ENCODE data around the gene FOXA2. TPM values are rescaled to one million over a fixed set of nuclear protein-coding genes. Genes with fewer than 3 reads are reported as not detected.
A peak's percentile ranks its signal among the peaks of the same experiment; 100 is the strongest.

Gene FOXA2
- total and polyA plus RNA-seq, 2 of the 13 experiments (the other 11 are each of a cell fraction or from before 2014, with no cell fraction given) = 8.8 to 12.2 TPM

GRCh38 chr20:22577515-22578220 is 6.7 kb downstream of the FOXA2 start (continued):
- TF ChIP-seq, protein P1, sequence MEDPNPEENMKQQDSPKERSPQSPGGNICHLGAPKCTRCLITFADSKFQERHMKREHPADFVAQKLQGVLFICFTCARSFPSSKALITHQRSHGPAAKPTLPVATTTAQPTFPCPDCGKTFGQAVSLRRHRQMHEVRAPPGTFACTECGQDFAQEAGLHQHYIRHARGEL (CRISPR knock-in tag; IDR thresholded peaks at IDR 0.05) = no peak
- TF ChIP-seq HOXA5 (CRISPR knock-in tag; IDR thresholded peaks at IDR 0.05) = no peak
- TF ChIP-seq FOXK1 (CRISPR knock-in tag; IDR thresholded peaks at IDR 0.05; ENCODE audit: borderline replicate concordance, low read depth) = no peak
- TF ChIP-seq ZNF382 (CRISPR knock-in tag; IDR thresholded peaks at IDR 0.05; ENCODE audit: borderline replicate concordance) = no peak
- TF ChIP-seq KLF16 (CRISPR knock-in tag; IDR thresholded peaks at IDR 0.05) = no peak
- 0 out of 2 replicates have a peak, but pooled peaks have one; percentile 39 for TF ChIP-seq PITX1 (CRISPR knock-in tag; IDR thresholded peaks at IDR 0.05)
- no peak for TF ChIP-seq JUNB (CRISPR knock-in tag; IDR thresholded peaks at IDR 0.05; ENCODE audit: borderline replicate concordance)
- TF ChIP-seq ZNF883 (CRISPR knock-in tag; IDR thresholded peaks at IDR 0.05; ENCODE audit: not compliant biosample characterization) = peak; percentile 77
- TF ChIP-seq ZNF766 (CRISPR knock-in tag; IDR thresholded peaks at IDR 0.05; ENCODE audit: borderline replicate concordance) = 0 out of 2 replicates have a peak, but pooled peaks have one; percentile 21
- no peak for TF ChIP-seq CEBPG (CRISPR knock-in tag; IDR thresholded peaks at IDR 0.05)
- TF ChIP-seq BCL3 (CRISPR knock-in tag; IDR thresholded peaks at IDR 0.05) = peak; percentile 69; the same call in 1 of the 2 replicates
- TF ChIP-seq NFATC3 (CRISPR knock-in tag; IDR thresholded peaks at IDR 0.05) = peak; percentile 86; the same call in 1 of the 2 replicates
- no peak for TF ChIP-seq KDM4B (CRISPR knock-in tag; IDR thresholded peaks at IDR 0.05)
- TF ChIP-seq ONECUT2 (CRISPR knock-in tag; IDR thresholded peaks at IDR 0.05) = 0 out of 2 replicates have a peak, but pooled peaks have one; percentile 9
- TF ChIP-seq, protein P2, sequence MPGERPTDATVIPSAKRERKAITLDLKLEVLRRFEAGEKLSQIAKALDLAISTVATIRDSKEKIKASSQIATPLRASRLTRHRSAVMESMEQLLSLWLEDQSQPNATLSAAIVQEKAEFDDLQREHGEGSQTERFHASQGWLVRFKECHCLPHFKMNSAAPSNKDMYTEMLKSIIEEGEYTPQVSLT (CRISPR knock-in tag; IDR thresholded peaks at IDR 0.05; ENCODE audit: borderline replicate concordance, low read depth) = no peak
- TF ChIP-seq, protein P3, sequence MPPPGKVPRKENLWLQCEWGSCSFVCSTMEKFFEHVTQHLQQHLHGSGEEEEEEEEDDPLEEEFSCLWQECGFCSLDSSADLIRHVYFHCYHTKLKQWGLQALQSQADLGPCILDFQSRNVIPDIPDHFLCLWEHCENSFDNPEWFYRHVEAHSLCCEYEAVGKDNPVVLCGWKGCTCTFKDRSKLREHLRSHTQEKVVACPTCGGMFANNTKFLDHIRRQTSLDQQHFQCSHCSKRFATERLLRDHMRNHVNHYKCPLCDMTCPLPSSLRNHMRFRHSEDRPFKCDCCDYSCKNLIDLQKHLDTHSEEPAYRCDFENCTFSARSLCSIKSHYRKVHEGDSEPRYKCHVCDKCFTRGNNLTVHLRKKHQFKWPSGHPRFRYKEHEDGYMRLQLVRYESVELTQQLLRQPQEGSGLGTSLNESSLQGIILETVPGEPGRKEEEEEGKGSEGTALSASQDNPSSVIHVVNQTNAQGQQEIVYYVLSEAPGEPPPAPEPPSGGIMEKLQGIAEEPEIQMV (CRISPR knock-in tag; IDR thresholded peaks at IDR 0.05; ENCODE audit: low read depth) = no peak; the same call in 1 of the 2 replicates
- no peak for TF ChIP-seq THYN1 (CRISPR knock-in tag; IDR thresholded peaks at IDR 0.05; ENCODE audit: borderline replicate concordance, low read depth)
- no peak; the same call in none of the 2 replicates for TF ChIP-seq IRF2 (CRISPR knock-in tag; IDR thresholded peaks at IDR 0.05)
- no peak for TF ChIP-seq TRAFD1 (CRISPR knock-in tag; IDR thresholded peaks at IDR 0.05; ENCODE audit: borderline replicate concordance)
- TF ChIP-seq, protein P4, sequence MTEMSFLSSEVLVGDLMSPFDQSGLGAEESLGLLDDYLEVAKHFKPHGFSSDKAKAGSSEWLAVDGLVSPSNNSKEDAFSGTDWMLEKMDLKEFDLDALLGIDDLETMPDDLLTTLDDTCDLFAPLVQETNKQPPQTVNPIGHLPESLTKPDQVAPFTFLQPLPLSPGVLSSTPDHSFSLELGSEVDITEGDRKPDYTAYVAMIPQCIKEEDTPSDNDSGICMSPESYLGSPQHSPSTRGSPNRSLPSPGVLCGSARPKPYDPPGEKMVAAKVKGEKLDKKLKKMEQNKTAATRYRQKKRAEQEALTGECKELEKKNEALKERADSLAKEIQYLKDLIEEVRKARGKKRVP (CRISPR knock-in tag; IDR thresholded peaks at IDR 0.05) = no peak
